Spleen (tissue), 11 donors: ENCODE measurements around the gene MMP15. TPM values are rescaled to one million over a fixed set of nuclear protein-coding genes. Genes with fewer than 3 reads are reported as not detected.

ENCODE experiments used
- DNase-seq: peaks from one replicate; pipeline ENCODE4 v3.0.0-alpha.2; 2020
- H3K27ac ChIP-seq, 8 donors: fragments of 200-600 bp; sonication (generic) in 7 of 8; 1 replicate in 4 of 8; 2 replicates in 4 of 8; pipeline versions ENCODE4 v1.5.0 to v1.8.0; 2016 to 2021; ENCODE audit warnings: inconsistent platforms in 4 of 8, mild to moderate bottlenecking in 4 of 8, moderate library complexity in 1 of 8
- H3K27me3 ChIP-seq, 7 donors: fragments of 200-600 bp; sonication (generic) in 6 of 7; replicated peaks in 1 of 7; 1 replicate in 4 of 7; 2 replicates in 3 of 7; pipeline versions ENCODE4 v1.5.0 to v1.8.0; 2016 to 2021; ENCODE audit warnings: inconsistent platforms in 3 of 7, mild to moderate bottlenecking in 1 of 7
- H3K36me3 ChIP-seq, 6 donors: fragments of 200-600 bp; sonication (generic) in 5 of 6; 1 replicate in 4 of 6; 2 replicates in 2 of 6; pipeline versions ENCODE4 v1.5.0 to v1.8.0; 2016 to 2021; ENCODE audit warnings: inconsistent platforms in 2 of 6
- H3K4me1 ChIP-seq, 6 donors: fragments of 200-600 bp; sonication (generic) in 5 of 6; 1 replicate in 3 of 6; 2 replicates in 3 of 6; pipeline versions ENCODE4 v1.5.0 to v1.8.0; 2016 to 2021; ENCODE audit warnings: inconsistent platforms in 3 of 6
- H3K4me3 ChIP-seq, 8 donors: fragments of 200-600 bp; sonication (generic) in 7 of 8; 1 replicate in 4 of 8; 2 replicates in 4 of 8; pipeline versions ENCODE4 v1.5.0 to v1.8.0; 2016 to 2021; ENCODE audit warnings: inconsistent platforms in 4 of 8, mild to moderate bottlenecking in 4 of 8, moderate library complexity in 2 of 8
- H3K9me3 ChIP-seq, 8 donors: fragments of 200-600 bp; sonication (generic) in 7 of 8; 1 replicate in 4 of 8; 2 replicates in 4 of 8; pipeline versions ENCODE4 v1.5.0 to v1.8.0; 2016 to 2021; ENCODE audit warnings: inconsistent platforms in 4 of 8
- POLR2A ChIP-seq, 3 donors: fragments of 450-650 bp; IDR thresholded peaks; one replicate each; pipeline ENCODE4 v1.5.1; 2017; ENCODE audit warnings: antibody characterized with exemption in 3 of 3, mild to moderate bottlenecking in 1 of 3
- POLR2AphosphoS5 ChIP-seq, 3 donors: sonication (generic); formaldehyde crosslinking; IDR thresholded peaks; one replicate each; pipeline ENCODE4 v1.5.1; 2017; ENCODE audit warnings: antibody characterized with exemption in 3 of 3
- WGBS, 5 donors: extraction: QIAGEN DNeasy Blood & Tissue Kit in 3 of 5; methylation state at CpG; one replicate each; pipeline versions ENCODE4 v1.1.5 to v1.1.7; 2013 to 2018; 5-methylcytosine and 5-hydroxymethylcytosine counted together
- intact Hi-C: fragments of 100-400 bp; cut with DNase I; formaldehyde crosslinking; loops from one replicate; pipeline ENCODE4 v1.15.0; 2023; ENCODE audit warnings: low total_unique reads
- polyA plus RNA-seq, 3 donors: library from polyadenylated mRNA; stranded (reverse); fragments of 200-250 nt; gene quantifications; one replicate each; pipeline ENCODE4 v1.2.1, GENCODE V29; 2013
- total RNA-seq, 7 donors: library from RNA; depleted of rRNA in 3 of 7; stranded (reverse); fragments of >200 nt in 3 of 7; fragmentation: NEBNext Ultra II Directional in 4 of 7; extraction: Animal tissue kit (Norgen Biotek cat#: 25700) in 4 of 7; gene quantifications; one replicate each; pipeline versions ENCODE4 v1.1.0 to v1.2.1, GENCODE V29; 2016 to 2021
- TF ChIP-seq, protein P1 (sequence below), 11 experiments: fragments of 200-600 bp in 7 of 11; fragments of 450-650 bp in 4 of 11; sonication (generic) in 4 of 11; IDR thresholded peaks in 8 of 11; conservative IDR thresholded peaks in 3 of 11; 1 replicate in 7 of 11; 2 replicates in 4 of 11; pipeline versions ENCODE4 v1.4.0 to v1.8.0; 2016 to 2021; ENCODE audit warnings: antibody characterized with exemption in 11 of 11, inconsistent platforms in 4 of 11, mild to moderate bottlenecking in 1 of 11
- donor health status: healthy with polysubstance abuse.
- donor health status: DM: no; HTN: no; CAD: no; lungs with moderate emphysema.
- donor health status: DM: no; HTN: no; CAD: no.
- donor health status: Bipolar disorder and iron deficiency.
- donor health status: healthy.
- donor health status: DM: no; HTN: no; CAD: no.
- donor health status: DM: yes; HTN: yes; CAD: no.

The MMP15 gene
- total and polyA plus RNA-seq, 10 donors = 2.3 to 24.2 (median 14.0) TPM

- H3K36me3 ChIP-seq = no peaks in the 10 kb centered on the region
- H3K9me3 ChIP-seq = no peaks in the 10 kb centered on the region
- H3K27ac ChIP-seq = no peak overlapping the region
- H3K4me3 ChIP-seq = no peak overlapping the region
- 85 to 95% (median 88%) methylated on average over 8 of the region's 8 CpGs for WGBS, 5 donors
- intact Hi-C loops = no loop called here
- peak; percentile 40 for DNase-seq
- peaks cover 5 to 24% (median 18%) of the 10 kb centered on the region in 6 donors for H3K4me1 ChIP-seq
- TF ChIP-seq POLR2A (IDR thresholded peaks at IDR 0.05) = no peak
- TF ChIP-seq POLR2AphosphoS5 (IDR thresholded peaks at IDR 0.05) = no peak
- TF ChIP-seq, protein P1, sequence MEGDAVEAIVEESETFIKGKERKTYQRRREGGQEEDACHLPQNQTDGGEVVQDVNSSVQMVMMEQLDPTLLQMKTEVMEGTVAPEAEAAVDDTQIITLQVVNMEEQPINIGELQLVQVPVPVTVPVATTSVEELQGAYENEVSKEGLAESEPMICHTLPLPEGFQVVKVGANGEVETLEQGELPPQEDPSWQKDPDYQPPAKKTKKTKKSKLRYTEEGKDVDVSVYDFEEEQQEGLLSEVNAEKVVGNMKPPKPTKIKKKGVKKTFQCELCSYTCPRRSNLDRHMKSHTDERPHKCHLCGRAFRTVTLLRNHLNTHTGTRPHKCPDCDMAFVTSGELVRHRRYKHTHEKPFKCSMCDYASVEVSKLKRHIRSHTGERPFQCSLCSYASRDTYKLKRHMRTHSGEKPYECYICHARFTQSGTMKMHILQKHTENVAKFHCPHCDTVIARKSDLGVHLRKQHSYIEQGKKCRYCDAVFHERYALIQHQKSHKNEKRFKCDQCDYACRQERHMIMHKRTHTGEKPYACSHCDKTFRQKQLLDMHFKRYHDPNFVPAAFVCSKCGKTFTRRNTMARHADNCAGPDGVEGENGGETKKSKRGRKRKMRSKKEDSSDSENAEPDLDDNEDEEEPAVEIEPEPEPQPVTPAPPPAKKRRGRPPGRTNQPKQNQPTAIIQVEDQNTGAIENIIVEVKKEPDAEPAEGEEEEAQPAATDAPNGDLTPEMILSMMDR (IDR thresholded peaks at IDR 0.05 in 8 of 11, conservative IDR thresholded peaks at IDR 0.05 in 3 of 11) = no peak
- peaks cover 0 to 24% (median 0%) of the 10 kb centered on the region in 7 donors for H3K27me3 ChIP-seq
Measured at GRCh38 chr16:57987441-57988177, 37.9 kb upstream of the MMP15 start.

GRCh38 chr16:57988929-57989328 lies 36.6 kb upstream of the MMP15 start:
- TF ChIP-seq POLR2A (IDR thresholded peaks at IDR 0.05) = no peak
- TF ChIP-seq POLR2AphosphoS5 (IDR thresholded peaks at IDR 0.05) = no peak
- TF ChIP-seq, protein P1 (IDR thresholded peaks at IDR 0.05 in 8 of 11, conservative IDR thresholded peaks at IDR 0.05 in 3 of 11) = no peak
- intact Hi-C loops = no loop called here
- 44 to 94% (median 76%) methylated on average over 1 of the region's 1 CpG for WGBS, 5 donors
- Histone ChIP-seq H3K36me3 (peaks cover 0 to 12% (median 0%) of the 10 kb centered on the region in 6 donors), H3K4me3 (no peak overlapping the region), H3K9me3 (no peaks in the 10 kb centered on the region), H3K27ac (no peak overlapping the region), H3K4me1 (peaks cover 5 to 35% (median 21%) of the 10 kb centered on the region in 6 donors), H3K27me3 (peaks cover 0 to 21% (median 0%) of the 10 kb centered on the region in 7 donors)
- peak; percentile 32 for DNase-seq

DNA sequence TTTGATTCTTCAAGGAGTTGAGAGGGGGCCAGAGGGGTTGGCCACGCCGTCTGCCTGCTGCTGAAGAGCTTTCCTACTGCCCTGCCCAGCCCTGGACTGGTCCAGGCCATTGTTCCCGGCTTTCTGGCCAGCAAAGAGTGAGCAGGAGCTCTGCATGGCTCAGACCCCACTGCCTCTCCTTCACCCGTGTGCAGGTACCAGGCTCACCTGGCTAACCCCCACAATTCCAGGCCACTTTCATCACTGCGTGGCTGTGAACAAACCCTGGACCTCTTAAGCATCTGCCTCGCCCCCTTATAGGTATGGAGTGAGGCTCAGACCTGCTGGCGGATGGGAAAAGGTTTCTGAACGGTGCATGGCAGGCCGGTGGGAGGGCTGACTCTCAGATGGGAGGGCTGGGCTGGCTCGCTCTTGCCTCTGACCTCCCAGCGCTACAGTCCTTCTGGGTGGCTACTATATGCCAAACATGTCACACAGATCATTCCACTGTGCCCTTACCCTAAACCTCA lies 33.9 kb upstream of the MMP15 start:
- intact Hi-C loops = no loop called here

More for the DNA sequence above, 33.9 kb upstream of the MMP15 start:
- H3K9me3 ChIP-seq = no peaks in the 10 kb centered on the region
- no peak overlapping the region for H3K4me3 ChIP-seq
- peaks cover 7 to 39% (median 24%) of the 10 kb centered on the region in 6 donors for H3K4me1 ChIP-seq
- peaks cover 3 to 34% (median 14%) of the 10 kb centered on the region in 6 donors for H3K36me3 ChIP-seq
- H3K27me3 ChIP-seq = no peaks in the 10 kb centered on the region
- TF ChIP-seq POLR2A (IDR thresholded peaks at IDR 0.05) = no peak
- TF ChIP-seq POLR2AphosphoS5 (IDR thresholded peaks at IDR 0.05) = no peak
- TF ChIP-seq, protein P1 (IDR thresholded peaks at IDR 0.05 in 8 of 11, conservative IDR thresholded peaks at IDR 0.05 in 3 of 11) = no peak
- WGBS, 5 donors = 91 to 95% (median 94%) methylated on average over 11 of the region's 11 CpGs
- H3K27ac ChIP-seq = no peak overlapping the region
- peak; percentile 36 for DNase-seq
